Dendritic cell treated with granulocyte-macrophage colony-stimulating factor and Interleukin-4, amounts not matched to agents 40 ng/mL and 50 ng/mL, for 4 days (primary cell): ENCODE measurements around the gene PLCB3.
"Not testable (repeated sequence)": the region's sequence is repeated elsewhere in the genome, so short reads cannot be mapped to it uniquely, and the experiment has no call there.

Experiments
- H3K27ac Mint-ChIP-seq: one replicate; pipeline ENCODE4 v1.8.0; 2022; ENCODE audit warnings: mild to moderate bottlenecking, mixed read lengths
- H3K27me3 Mint-ChIP-seq: one replicate; pipeline ENCODE4 v1.8.0; 2022; ENCODE audit warnings: mild to moderate bottlenecking, mixed read lengths
- H3K36me3 Mint-ChIP-seq: one replicate; pipeline ENCODE4 v1.8.0; 2022; ENCODE audit warnings: low read depth, mixed read lengths
- H3K4me1 Mint-ChIP-seq: one replicate; pipeline ENCODE4 v1.8.0; 2022; ENCODE audit warnings: low read depth, mixed read lengths
- H3K4me3 Mint-ChIP-seq: one replicate; pipeline ENCODE4 v1.8.0; 2022; ENCODE audit warnings: mild to moderate bottlenecking, moderate library complexity, mixed read lengths
- H3K9me3 Mint-ChIP-seq: one replicate; pipeline ENCODE4 v1.8.0; 2022; ENCODE audit warnings: mixed read lengths
- intact Hi-C: fragments of 100-400 bp; cut with micrococcal nuclease; formaldehyde crosslinking; loops from one replicate; pipeline ENCODE4 v1.15.0; 2022

The PLCB3 gene

GRCh38 chr11:64245401-64245796 is 5.9 kb upstream of the PLCB3 start:
- H3K27me3 Mint-ChIP-seq = peaks cover 4% of the 10 kb centered on the region
- intact Hi-C loops = no loop called here
- H3K27ac Mint-ChIP-seq = peak overlapping the region; percentile 92
- H3K9me3 Mint-ChIP-seq = no peaks in the 10 kb centered on the region
- peak overlapping the region; percentile 89 for H3K4me3 Mint-ChIP-seq
- peaks cover 56% of the 10 kb centered on the region for H3K36me3 Mint-ChIP-seq
- H3K4me1 Mint-ChIP-seq = peaks cover 68% of the 10 kb centered on the region

GRCh38 chr11:64245797-64246620 is 5.3 kb upstream of the PLCB3 start:
- Mint-ChIP-seq H3K4me1 (peaks cover 71% of the 10 kb centered on the region), H3K27me3 (peaks cover 9% of the 10 kb centered on the region), H3K36me3 (peaks cover 51% of the 10 kb centered on the region), H3K9me3 (no peaks in the 10 kb centered on the region), H3K27ac (peak overlapping the region; percentile 92), H3K4me3 (peak overlapping the region; percentile 89)
- intact Hi-C loops = loop anchor here (2.0 kb wide), 1 partner anchor 15 kb away; the partner anchor contains the start of gene DNAJC4

GRCh38 chr11:64246621-64246870 is 4.8 kb upstream of the PLCB3 start:
- not testable (repeated sequence) for H3K9me3 Mint-ChIP-seq
- intact Hi-C loops = loop anchor here (2.0 kb wide), 1 partner anchor 16 kb away; the partner anchor contains the start of gene DNAJC4
- peaks cover 74% of the 10 kb centered on the region for H3K4me1 Mint-ChIP-seq

GRCh38 chr11:64246871-64247728 is 4.2 kb upstream of the PLCB3 start, which contains the start of gene PPP1R14B:
PPP1R14B (minus strand) TSS chr11:64246943; CDS start chr11:64246673, 270 bp downstream.
- intact Hi-C loops = loop anchor here (2.0 kb wide), 1 partner anchor 16 kb away; the partner anchor contains the start of gene DNAJC4
- H3K27me3 Mint-ChIP-seq = peaks cover 9% of the 10 kb centered on the region
- H3K4me1 Mint-ChIP-seq = peaks cover 77% of the 10 kb centered on the region
- peaks cover 51% of the 10 kb centered on the region for H3K36me3 Mint-ChIP-seq
- H3K4me3 Mint-ChIP-seq = peak within 1 kb of the TSS; percentile 89
- H3K27ac Mint-ChIP-seq = peak within 1 kb of the TSS; percentile 92
- H3K9me3 Mint-ChIP-seq = no peaks in the 10 kb centered on the region

More at GRCh38 chr11:64246621-64246870, 4.8 kb upstream of the PLCB3 start:
- not testable (repeated sequence) for H3K27me3 Mint-ChIP-seq
- Mint-ChIP-seq H3K27ac (peak overlapping the region; percentile 92), H3K36me3 (peaks cover 48% of the 10 kb centered on the region), H3K4me3 (peak overlapping the region; percentile 82)

- peaks cover 9% of the 10 kb centered on the region for H3K27me3 Mint-ChIP-seq
- intact Hi-C loops = loop anchor here (2.0 kb wide), 1 partner anchor 17 kb away; the partner anchor contains the start of gene DNAJC4
- H3K27ac Mint-ChIP-seq = peak overlapping the region; percentile 92
- H3K4me1 Mint-ChIP-seq = peaks cover 76% of the 10 kb centered on the region
- peak overlapping the region; percentile 82 for H3K4me3 Mint-ChIP-seq
- H3K9me3 Mint-ChIP-seq = no peaks in the 10 kb centered on the region
- H3K36me3 Mint-ChIP-seq = peaks cover 51% of the 10 kb centered on the region
Measured at GRCh38 chr11:64247729-64248531, 3.4 kb upstream of the PLCB3 start.

GRCh38 chr11:64248578-64248977 is 2.8 kb upstream of the PLCB3 start:
- peaks cover 9% of the 10 kb centered on the region for H3K27me3 Mint-ChIP-seq
- no peaks in the 10 kb centered on the region for H3K9me3 Mint-ChIP-seq
- no peak overlapping the region for H3K4me3 Mint-ChIP-seq
- H3K4me1 Mint-ChIP-seq = peaks cover 76% of the 10 kb centered on the region
- peaks cover 47% of the 10 kb centered on the region for H3K36me3 Mint-ChIP-seq
- intact Hi-C loops = no loop called here
- H3K27ac Mint-ChIP-seq = peak overlapping the region; percentile 7

GRCh38 chr11:64249038-64249437 is 2.3 kb upstream of the PLCB3 start:
- H3K9me3 Mint-ChIP-seq = no peaks in the 10 kb centered on the region
- H3K4me1 Mint-ChIP-seq = peaks cover 76% of the 10 kb centered on the region
- intact Hi-C loops = no loop called here
- peaks cover 9% of the 10 kb centered on the region for H3K27me3 Mint-ChIP-seq
- H3K4me3 Mint-ChIP-seq = no peak overlapping the region
- peak overlapping the region; percentile 7 for H3K27ac Mint-ChIP-seq
- H3K36me3 Mint-ChIP-seq = peaks cover 47% of the 10 kb centered on the region

GRCh38 chr11:64249563-64250414 is 1.5 kb upstream of the PLCB3 start:
- H3K27ac Mint-ChIP-seq = no peak overlapping the region

GRCh38 chr11:64250415-64251015 is 815 bp upstream of the PLCB3 start:
- Mint-ChIP-seq H3K27ac (peak overlapping the region; percentile 88), H3K27me3 (peaks cover 9% of the 10 kb centered on the region), H3K9me3 (no peaks in the 10 kb centered on the region), H3K4me1 (peaks cover 71% of the 10 kb centered on the region), H3K4me3 (peak overlapping the region; percentile 73), H3K36me3 (peaks cover 48% of the 10 kb centered on the region)
- intact Hi-C loops = loop anchor here (5.0 kb wide), 1 partner anchor 52 kb away; the partner anchor contains the start of gene CATSPERZ

More at GRCh38 chr11:64249563-64250414, 1.5 kb upstream of the PLCB3 start:
- H3K4me3 Mint-ChIP-seq = no peak overlapping the region
- peaks cover 78% of the 10 kb centered on the region for H3K4me1 Mint-ChIP-seq
- peaks cover 9% of the 10 kb centered on the region for H3K27me3 Mint-ChIP-seq
- H3K9me3 Mint-ChIP-seq = no peaks in the 10 kb centered on the region
- peaks cover 47% of the 10 kb centered on the region for H3K36me3 Mint-ChIP-seq
- intact Hi-C loops = loop anchor here (5.0 kb wide), 1 partner anchor 53 kb away; the partner anchor contains the start of gene CATSPERZ

- peak overlapping the region; percentile 88 for H3K27ac Mint-ChIP-seq
- H3K27me3 Mint-ChIP-seq = peaks cover 9% of the 10 kb centered on the region
- peaks cover 51% of the 10 kb centered on the region for H3K36me3 Mint-ChIP-seq
- H3K9me3 Mint-ChIP-seq = no peaks in the 10 kb centered on the region
- intact Hi-C loops = loop anchor here (2.0 to 5.0 kb wide), 2 partner anchors 17 to 51 kb away; partner anchors contain the start of gene CATSPERZ
- peaks cover 64% of the 10 kb centered on the region for H3K4me1 Mint-ChIP-seq
- H3K4me3 Mint-ChIP-seq = peak overlapping the region; percentile 99
Measured at GRCh38 chr11:64251753-64252002, 348 bp downstream of the PLCB3 start.

GRCh38 chr11:64252003-64252872 is 908 bp downstream of the PLCB3 start:
- peaks cover 59% of the 10 kb centered on the region for H3K4me1 Mint-ChIP-seq
- peaks cover 9% of the 10 kb centered on the region for H3K27me3 Mint-ChIP-seq
- peak overlapping the region; percentile 99 for H3K4me3 Mint-ChIP-seq
- H3K9me3 Mint-ChIP-seq = no peaks in the 10 kb centered on the region
- intact Hi-C loops = loop anchor here (2.0 to 5.0 kb wide), 2 partner anchors 17 to 50 kb away; partner anchors contain the start of gene CATSPERZ
- H3K27ac Mint-ChIP-seq = peak overlapping the region; percentile 88
- H3K36me3 Mint-ChIP-seq = peaks cover 52% of the 10 kb centered on the region
